ENCODE measurements around the gene MED1.

The MED1 gene

DNA sequence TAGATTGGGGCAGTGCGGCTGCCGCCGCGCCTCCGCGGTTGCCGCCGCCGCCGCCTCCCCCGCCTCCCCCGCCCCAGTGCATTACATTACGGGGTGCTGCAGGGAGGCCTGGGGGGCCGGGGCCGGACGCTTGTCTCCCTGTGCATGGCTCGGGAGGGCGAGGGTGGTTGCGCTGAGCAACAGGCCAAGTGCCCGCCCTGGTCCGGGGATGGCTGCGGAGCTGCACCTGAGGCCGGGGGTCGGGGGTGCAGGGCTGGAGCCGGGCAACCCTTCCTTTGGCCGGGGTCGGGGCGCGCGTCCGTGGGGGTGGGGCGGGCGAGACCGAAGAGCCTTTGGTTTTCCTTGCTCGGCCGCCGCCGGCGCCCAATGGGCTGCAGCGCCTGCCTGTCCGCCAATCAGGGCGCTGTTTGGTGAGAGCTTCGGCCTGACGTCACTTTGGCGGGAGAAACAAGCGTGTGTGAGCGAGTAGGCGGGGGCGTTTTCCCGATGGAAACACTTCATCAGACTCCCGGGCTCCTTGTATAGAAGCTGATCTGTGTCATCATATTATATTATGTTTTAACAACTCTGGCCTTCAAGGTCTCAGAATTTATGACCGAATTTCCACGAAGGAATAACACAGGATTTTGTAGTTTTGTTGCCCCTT lies 48.7 kb downstream of the MED1 start (continued):
- TF ChIP-seq ZNF560 (tag by site-specific recombination; IDR thresholded peaks at IDR 0.05; ENCODE audit: borderline replicate concordance), result no peak
- TF ChIP-seq ZNF521 (tag by site-specific recombination; IDR thresholded peaks at IDR 0.05), result no peak
- TF ChIP-seq, protein P1, sequence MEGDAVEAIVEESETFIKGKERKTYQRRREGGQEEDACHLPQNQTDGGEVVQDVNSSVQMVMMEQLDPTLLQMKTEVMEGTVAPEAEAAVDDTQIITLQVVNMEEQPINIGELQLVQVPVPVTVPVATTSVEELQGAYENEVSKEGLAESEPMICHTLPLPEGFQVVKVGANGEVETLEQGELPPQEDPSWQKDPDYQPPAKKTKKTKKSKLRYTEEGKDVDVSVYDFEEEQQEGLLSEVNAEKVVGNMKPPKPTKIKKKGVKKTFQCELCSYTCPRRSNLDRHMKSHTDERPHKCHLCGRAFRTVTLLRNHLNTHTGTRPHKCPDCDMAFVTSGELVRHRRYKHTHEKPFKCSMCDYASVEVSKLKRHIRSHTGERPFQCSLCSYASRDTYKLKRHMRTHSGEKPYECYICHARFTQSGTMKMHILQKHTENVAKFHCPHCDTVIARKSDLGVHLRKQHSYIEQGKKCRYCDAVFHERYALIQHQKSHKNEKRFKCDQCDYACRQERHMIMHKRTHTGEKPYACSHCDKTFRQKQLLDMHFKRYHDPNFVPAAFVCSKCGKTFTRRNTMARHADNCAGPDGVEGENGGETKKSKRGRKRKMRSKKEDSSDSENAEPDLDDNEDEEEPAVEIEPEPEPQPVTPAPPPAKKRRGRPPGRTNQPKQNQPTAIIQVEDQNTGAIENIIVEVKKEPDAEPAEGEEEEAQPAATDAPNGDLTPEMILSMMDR (tag by site-specific recombination; IDR thresholded peaks at IDR 0.05), result no peak
- no peak for TF ChIP-seq ZNF214 (tag by site-specific recombination; IDR thresholded peaks at IDR 0.05; ENCODE audit: borderline replicate concordance)
- TF ChIP-seq ZNF76 (tag by site-specific recombination; IDR thresholded peaks at IDR 0.05; ENCODE audit: borderline replicate concordance, low read depth), result peak; percentile 9; the same call in 1 of the 2 replicates
- TF ChIP-seq ZNF768 (tag by site-specific recombination; IDR thresholded peaks at IDR 0.05), result no peak
- TF ChIP-seq SP7 (tag by site-specific recombination; IDR thresholded peaks at IDR 0.05), result no peak
- TF ChIP-seq ZNF394 (tag by site-specific recombination; IDR thresholded peaks at IDR 0.05; ENCODE audit: borderline replicate concordance), result no peak
- no peak for TF ChIP-seq ZNF202 (tag by site-specific recombination; IDR thresholded peaks at IDR 0.05; ENCODE audit: borderline replicate concordance)
- TF ChIP-seq SCRT1 (tag by site-specific recombination; IDR thresholded peaks at IDR 0.05; ENCODE audit: borderline replicate concordance), result no peak
- TF ChIP-seq ZNF549 (tag by site-specific recombination; IDR thresholded peaks at IDR 0.05), result no peak
- TF ChIP-seq, protein P2, sequence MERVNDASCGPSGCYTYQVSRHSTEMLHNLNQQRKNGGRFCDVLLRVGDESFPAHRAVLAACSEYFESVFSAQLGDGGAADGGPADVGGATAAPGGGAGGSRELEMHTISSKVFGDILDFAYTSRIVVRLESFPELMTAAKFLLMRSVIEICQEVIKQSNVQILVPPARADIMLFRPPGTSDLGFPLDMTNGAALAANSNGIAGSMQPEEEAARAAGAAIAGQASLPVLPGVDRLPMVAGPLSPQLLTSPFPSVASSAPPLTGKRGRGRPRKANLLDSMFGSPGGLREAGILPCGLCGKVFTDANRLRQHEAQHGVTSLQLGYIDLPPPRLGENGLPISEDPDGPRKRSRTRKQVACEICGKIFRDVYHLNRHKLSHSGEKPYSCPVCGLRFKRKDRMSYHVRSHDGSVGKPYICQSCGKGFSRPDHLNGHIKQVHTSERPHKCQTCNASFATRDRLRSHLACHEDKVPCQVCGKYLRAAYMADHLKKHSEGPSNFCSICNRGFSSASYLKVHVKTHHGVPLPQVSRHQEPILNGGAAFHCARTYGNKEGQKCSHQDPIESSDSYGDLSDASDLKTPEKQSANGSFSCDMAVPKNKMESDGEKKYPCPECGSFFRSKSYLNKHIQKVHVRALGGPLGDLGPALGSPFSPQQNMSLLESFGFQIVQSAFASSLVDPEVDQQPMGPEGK (tag by site-specific recombination; IDR thresholded peaks at IDR 0.05), result no peak
- no peak for TF ChIP-seq ZNF621 (tag by site-specific recombination; IDR thresholded peaks at IDR 0.05)
- TF ChIP-seq ZNF274 (IDR thresholded peaks at IDR 0.05; ENCODE audit: low read length), result no peak
- TF ChIP-seq ZNF274 (tag by site-specific recombination; IDR thresholded peaks at IDR 0.05; ENCODE audit: borderline replicate concordance), result no peak
- TF ChIP-seq, protein P3, sequence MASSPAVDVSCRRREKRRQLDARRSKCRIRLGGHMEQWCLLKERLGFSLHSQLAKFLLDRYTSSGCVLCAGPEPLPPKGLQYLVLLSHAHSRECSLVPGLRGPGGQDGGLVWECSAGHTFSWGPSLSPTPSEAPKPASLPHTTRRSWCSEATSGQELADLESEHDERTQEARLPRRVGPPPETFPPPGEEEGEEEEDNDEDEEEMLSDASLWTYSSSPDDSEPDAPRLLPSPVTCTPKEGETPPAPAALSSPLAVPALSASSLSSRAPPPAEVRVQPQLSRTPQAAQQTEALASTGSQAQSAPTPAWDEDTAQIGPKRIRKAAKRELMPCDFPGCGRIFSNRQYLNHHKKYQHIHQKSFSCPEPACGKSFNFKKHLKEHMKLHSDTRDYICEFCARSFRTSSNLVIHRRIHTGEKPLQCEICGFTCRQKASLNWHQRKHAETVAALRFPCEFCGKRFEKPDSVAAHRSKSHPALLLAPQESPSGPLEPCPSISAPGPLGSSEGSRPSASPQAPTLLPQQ (tag by site-specific recombination; IDR thresholded peaks at IDR 0.05), result no peak
- TF ChIP-seq, protein P4, sequence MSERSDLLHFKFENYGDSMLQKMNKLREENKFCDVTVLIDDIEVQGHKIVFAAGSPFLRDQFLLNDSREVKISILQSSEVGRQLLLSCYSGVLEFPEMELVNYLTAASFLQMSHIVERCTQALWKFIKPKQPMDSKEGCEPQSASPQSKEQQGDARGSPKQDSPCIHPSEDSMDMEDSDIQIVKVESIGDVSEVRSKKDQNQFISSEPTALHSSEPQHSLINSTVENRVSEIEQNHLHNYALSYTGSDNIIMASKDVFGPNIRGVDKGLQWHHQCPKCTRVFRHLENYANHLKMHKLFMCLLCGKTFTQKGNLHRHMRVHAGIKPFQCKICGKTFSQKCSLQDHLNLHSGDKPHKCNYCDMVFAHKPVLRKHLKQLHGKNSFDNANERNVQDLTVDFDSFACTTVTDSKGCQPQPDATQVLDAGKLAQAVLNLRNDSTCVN (tag by site-specific recombination; optimal IDR thresholded peaks at IDR 0.05), result no peak
- no peak for TF ChIP-seq ZNF184 (tag by site-specific recombination; IDR thresholded peaks at IDR 0.05)
- TF ChIP-seq, protein P5, sequence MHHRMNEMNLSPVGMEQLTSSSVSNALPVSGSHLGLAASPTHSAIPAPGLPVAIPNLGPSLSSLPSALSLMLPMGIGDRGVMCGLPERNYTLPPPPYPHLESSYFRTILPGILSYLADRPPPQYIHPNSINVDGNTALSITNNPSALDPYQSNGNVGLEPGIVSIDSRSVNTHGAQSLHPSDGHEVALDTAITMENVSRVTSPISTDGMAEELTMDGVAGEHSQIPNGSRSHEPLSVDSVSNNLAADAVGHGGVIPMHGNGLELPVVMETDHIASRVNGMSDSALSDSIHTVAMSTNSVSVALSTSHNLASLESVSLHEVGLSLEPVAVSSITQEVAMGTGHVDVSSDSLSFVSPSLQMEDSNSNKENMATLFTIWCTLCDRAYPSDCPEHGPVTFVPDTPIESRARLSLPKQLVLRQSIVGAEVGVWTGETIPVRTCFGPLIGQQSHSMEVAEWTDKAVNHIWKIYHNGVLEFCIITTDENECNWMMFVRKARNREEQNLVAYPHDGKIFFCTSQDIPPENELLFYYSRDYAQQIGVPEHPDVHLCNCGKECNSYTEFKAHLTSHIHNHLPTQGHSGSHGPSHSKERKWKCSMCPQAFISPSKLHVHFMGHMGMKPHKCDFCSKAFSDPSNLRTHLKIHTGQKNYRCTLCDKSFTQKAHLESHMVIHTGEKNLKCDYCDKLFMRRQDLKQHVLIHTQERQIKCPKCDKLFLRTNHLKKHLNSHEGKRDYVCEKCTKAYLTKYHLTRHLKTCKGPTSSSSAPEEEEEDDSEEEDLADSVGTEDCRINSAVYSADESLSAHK (tag by site-specific recombination; IDR thresholded peaks at IDR 0.05), result no peak
- TF ChIP-seq, protein P6, sequence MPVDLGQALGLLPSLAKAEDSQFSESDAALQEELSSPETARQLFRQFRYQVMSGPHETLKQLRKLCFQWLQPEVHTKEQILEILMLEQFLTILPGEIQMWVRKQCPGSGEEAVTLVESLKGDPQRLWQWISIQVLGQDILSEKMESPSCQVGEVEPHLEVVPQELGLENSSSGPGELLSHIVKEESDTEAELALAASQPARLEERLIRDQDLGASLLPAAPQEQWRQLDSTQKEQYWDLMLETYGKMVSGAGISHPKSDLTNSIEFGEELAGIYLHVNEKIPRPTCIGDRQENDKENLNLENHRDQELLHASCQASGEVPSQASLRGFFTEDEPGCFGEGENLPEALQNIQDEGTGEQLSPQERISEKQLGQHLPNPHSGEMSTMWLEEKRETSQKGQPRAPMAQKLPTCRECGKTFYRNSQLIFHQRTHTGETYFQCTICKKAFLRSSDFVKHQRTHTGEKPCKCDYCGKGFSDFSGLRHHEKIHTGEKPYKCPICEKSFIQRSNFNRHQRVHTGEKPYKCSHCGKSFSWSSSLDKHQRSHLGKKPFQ (tag by site-specific recombination; IDR thresholded peaks at IDR 0.05), result no peak
- TF ChIP-seq ZNF350 (tag by site-specific recombination; IDR thresholded peaks at IDR 0.05), result no peak
- TF ChIP-seq ZNF423 (tag by site-specific recombination; IDR thresholded peaks at IDR 0.05), result no peak
- TF ChIP-seq ZNF677 (tag by site-specific recombination; IDR thresholded peaks at IDR 0.05), result no peak
- no peak for TF ChIP-seq ZNF510 (tag by site-specific recombination; IDR thresholded peaks at IDR 0.05; ENCODE audit: insufficient replicate concordance)
- TF ChIP-seq KLF1 (tag by site-specific recombination; IDR thresholded peaks at IDR 0.05), result peak; percentile 41
- TF ChIP-seq, protein P7, sequence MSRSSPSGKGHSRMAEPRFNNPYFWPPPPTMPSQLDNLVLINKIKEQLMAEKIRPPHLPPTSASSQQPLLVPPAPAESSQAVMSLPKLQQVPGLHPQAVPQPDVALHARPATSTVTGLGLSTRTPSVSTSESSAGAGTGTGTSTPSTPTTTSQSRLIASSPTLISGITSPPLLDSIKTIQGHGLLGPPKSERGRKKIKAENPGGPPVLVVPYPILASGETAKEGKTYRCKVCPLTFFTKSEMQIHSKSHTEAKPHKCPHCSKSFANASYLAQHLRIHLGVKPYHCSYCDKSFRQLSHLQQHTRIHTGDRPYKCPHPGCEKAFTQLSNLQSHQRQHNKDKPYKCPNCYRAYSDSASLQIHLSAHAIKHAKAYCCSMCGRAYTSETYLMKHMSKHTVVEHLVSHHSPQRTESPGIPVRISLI (tag by site-specific recombination; IDR thresholded peaks at IDR 0.05), result no peak
- TF ChIP-seq TCF7L2 (IDR thresholded peaks at IDR 0.05; ENCODE audit: borderline replicate concordance, low read depth, low read length), result 0 out of 2 replicates have a peak, but pooled peaks have one; percentile 24
- TF ChIP-seq ZNF558 (tag by site-specific recombination; IDR thresholded peaks at IDR 0.05), result no peak

Measured in HEK293 (cell line).